H1 (cell line): ENCODE data around the gene ZNF516.

Experiments
- CTCF ChIP-seq, 3 experiments: IDR thresholded peaks; 1 replicate in 2 of 3; 2 replicates in 1 of 3; pipeline versions ENCODE4 v1.5.1 to v1.6.1; 2011; ENCODE audit warnings: low read length in 3 of 3, mild to moderate bottlenecking in 3 of 3, inconsistent platforms in 2 of 3, low read depth in 1 of 3, moderate library complexity in 1 of 3; ENCODE audit not compliant: insufficient read depth in 1 of 3; ENCODE audit errors: control extremely low read depth in 1 of 3
- EP300 ChIP-seq, 2 experiments: IDR thresholded peaks; 1 replicate in 1 of 2; 2 replicates in 1 of 2; pipeline ENCODE4 v1.6.1; 2011 to 2012; ENCODE audit warnings: low read depth in 2 of 2, low read length in 2 of 2, mild to moderate bottlenecking in 2 of 2, borderline replicate concordance in 1 of 2, inconsistent platforms in 1 of 2, moderate library complexity in 1 of 2
- GTF2F1 ChIP-seq: IDR thresholded peaks from 2 replicates; pipeline ENCODE4 v1.6.1; 2012; ENCODE audit warnings: low read depth, low read length, improper control_type of control experiment, borderline replicate concordance
- SP4 ChIP-seq: IDR thresholded peaks from 2 replicates; pipeline ENCODE4 v1.6.1; 2012; ENCODE audit warnings: low read length, inconsistent platforms
- TAF1 ChIP-seq: IDR thresholded peaks from 2 replicates; pipeline ENCODE4 v1.6.1; 2011; ENCODE audit warnings: mild to moderate bottlenecking, low read depth, low read length

- TF ChIP-seq CTCF (IDR thresholded peaks at IDR 0.05; ENCODE audit: control extremely low read depth in 1 of 3, insufficient read depth in 1 of 3, low read depth in 1 of 3, low read length in 3 of 3): no peak
- TF ChIP-seq EP300 (IDR thresholded peaks at IDR 0.05; ENCODE audit: borderline replicate concordance in 1 of 2, low read depth in 2 of 2, low read length in 2 of 2): no peak
- no peak for TF ChIP-seq TAF1
- TF ChIP-seq SP4: no peak
- no peak for TF ChIP-seq GTF2F1
Measured at GRCh38 chr18:76489081-76489480, 6.0 kb downstream of the ZNF516 start.
